PFSK-1 (cell line): ENCODE data around the gene UVRAG.

ENCODE experiments used
- FOXP2 ChIP-seq: optimal IDR thresholded peaks from 2 replicates; pipeline ENCODE3; 2011; ENCODE audit warnings: borderline replicate concordance, control low read depth, inconsistent platforms; ENCODE audit not compliant: insufficient read depth; ENCODE audit errors: extremely low read length, extremely low read depth
- POLR2AphosphoS5 ChIP-seq: IDR thresholded peaks from 2 replicates; pipeline ENCODE4 v1.6.1; 2012; ENCODE audit warnings: low read depth, mild to moderate bottlenecking, control low read depth, low read length, moderate library complexity
- SIN3A ChIP-seq: IDR thresholded peaks from 2 replicates; pipeline ENCODE4 v1.6.1; 2012; ENCODE audit warnings: mild to moderate bottlenecking, low read length, moderate library complexity, borderline replicate concordance; ENCODE audit not compliant: insufficient read depth
- TAF1 ChIP-seq: IDR thresholded peaks from 2 replicates; pipeline ENCODE4 v1.6.1; 2012; ENCODE audit warnings: low read length, control low read depth, borderline replicate concordance; ENCODE audit not compliant: insufficient read depth
- TF ChIP-seq, protein P1 (sequence below), 2 experiments: IDR thresholded peaks; 2 replicates each; pipeline versions ENCODE4 v1.6.1 to v1.8.0; 2011 to 2012; ENCODE audit warnings: low read depth in 2 of 2, low read length in 2 of 2, control low read depth in 1 of 2, inconsistent platforms in 1 of 2, mild to moderate bottlenecking in 1 of 2, moderate library complexity in 1 of 2; ENCODE audit not compliant: insufficient read depth in 1 of 2

Gene UVRAG

DNA sequence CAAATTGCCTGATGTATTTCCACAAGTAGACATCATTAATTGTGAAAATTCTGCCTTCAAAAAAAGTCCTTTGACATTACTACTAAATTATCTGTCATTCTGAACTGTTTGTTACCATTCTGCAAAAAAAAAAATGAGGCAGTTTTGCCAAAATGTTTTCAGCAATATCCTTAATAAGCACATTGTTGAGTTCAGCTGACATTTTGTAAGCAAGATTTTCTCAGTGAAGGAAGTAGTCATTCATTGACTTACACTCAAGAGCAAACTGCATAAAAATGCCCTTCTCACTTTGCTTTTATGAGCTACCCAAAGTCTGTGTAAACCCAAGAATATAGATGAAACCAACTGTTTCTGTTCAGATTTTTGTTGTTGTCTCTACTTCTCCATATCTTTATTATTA lies 125.9 kb downstream of the UVRAG start:
- TF ChIP-seq FOXP2, result no peak
- no peak for TF ChIP-seq TAF1
- TF ChIP-seq, protein P1, sequence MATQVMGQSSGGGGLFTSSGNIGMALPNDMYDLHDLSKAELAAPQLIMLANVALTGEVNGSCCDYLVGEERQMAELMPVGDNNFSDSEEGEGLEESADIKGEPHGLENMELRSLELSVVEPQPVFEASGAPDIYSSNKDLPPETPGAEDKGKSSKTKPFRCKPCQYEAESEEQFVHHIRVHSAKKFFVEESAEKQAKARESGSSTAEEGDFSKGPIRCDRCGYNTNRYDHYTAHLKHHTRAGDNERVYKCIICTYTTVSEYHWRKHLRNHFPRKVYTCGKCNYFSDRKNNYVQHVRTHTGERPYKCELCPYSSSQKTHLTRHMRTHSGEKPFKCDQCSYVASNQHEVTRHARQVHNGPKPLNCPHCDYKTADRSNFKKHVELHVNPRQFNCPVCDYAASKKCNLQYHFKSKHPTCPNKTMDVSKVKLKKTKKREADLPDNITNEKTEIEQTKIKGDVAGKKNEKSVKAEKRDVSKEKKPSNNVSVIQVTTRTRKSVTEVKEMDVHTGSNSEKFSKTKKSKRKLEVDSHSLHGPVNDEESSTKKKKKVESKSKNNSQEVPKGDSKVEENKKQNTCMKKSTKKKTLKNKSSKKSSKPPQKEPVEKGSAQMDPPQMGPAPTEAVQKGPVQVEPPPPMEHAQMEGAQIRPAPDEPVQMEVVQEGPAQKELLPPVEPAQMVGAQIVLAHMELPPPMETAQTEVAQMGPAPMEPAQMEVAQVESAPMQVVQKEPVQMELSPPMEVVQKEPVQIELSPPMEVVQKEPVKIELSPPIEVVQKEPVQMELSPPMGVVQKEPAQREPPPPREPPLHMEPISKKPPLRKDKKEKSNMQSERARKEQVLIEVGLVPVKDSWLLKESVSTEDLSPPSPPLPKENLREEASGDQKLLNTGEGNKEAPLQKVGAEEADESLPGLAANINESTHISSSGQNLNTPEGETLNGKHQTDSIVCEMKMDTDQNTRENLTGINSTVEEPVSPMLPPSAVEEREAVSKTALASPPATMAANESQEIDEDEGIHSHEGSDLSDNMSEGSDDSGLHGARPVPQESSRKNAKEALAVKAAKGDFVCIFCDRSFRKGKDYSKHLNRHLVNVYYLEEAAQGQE (IDR thresholded peaks at IDR 0.05; ENCODE audit: insufficient read depth in 1 of 2, low read depth in 2 of 2, low read length in 2 of 2), result no peak
- TF ChIP-seq POLR2AphosphoS5, result no peak
- no peak for TF ChIP-seq SIN3A

GRCh38 chr11:75944515-75944914 lies 129.5 kb downstream of the UVRAG start:
- TF ChIP-seq, protein P1 (IDR thresholded peaks at IDR 0.05; ENCODE audit: insufficient read depth in 1 of 2, low read depth in 2 of 2, low read length in 2 of 2), result no peak
- TF ChIP-seq SIN3A (no peak), FOXP2 (no peak), POLR2AphosphoS5 (no peak), TAF1 (no peak)

- TF ChIP-seq TAF1 (no peak), FOXP2 (no peak), POLR2AphosphoS5 (no peak), SIN3A (no peak)
- TF ChIP-seq, protein P1 (IDR thresholded peaks at IDR 0.05; ENCODE audit: insufficient read depth in 1 of 2, low read depth in 2 of 2, low read length in 2 of 2), result no peak
These were observed 130.4 kb downstream of the UVRAG start for GRCh38 chr11:75945446-75945845.

- TF ChIP-seq POLR2AphosphoS5, result no peak
- TF ChIP-seq SIN3A, result no peak
- TF ChIP-seq, protein P1 (IDR thresholded peaks at IDR 0.05; ENCODE audit: insufficient read depth in 1 of 2, low read depth in 2 of 2, low read length in 2 of 2), result no peak
- TF ChIP-seq TAF1, result no peak
- no peak for TF ChIP-seq FOXP2
These were observed 130.9 kb downstream of the UVRAG start for GRCh38 chr11:75945947-75946346.
